GM20431 (cell line): ENCODE data around the gene TOP3B.

Experiments
- in situ Hi-C: fragments of 300-500 bp; cut with MseI, MboI; formaldehyde crosslinking; loops from one replicate; pipeline ENCODE4 v1.15.0; 2020; ENCODE audit warnings: low sequenced_read_pairs; ENCODE audit not compliant: unreplicated experiment

The TOP3B gene

GRCh38 chr22:21984793-21985192 lies 2.2 kb upstream of the TOP3B start:
- in situ Hi-C loops: no loop called here

GRCh38 chr22:21981874-21982273 lies 713 bp downstream of the TOP3B start:
- in situ Hi-C loops: no loop called here

GRCh38 chr22:21980547-21980946 lies 2.0 kb downstream of the TOP3B start:
- in situ Hi-C loops: no loop called here

- in situ Hi-C loops: no loop called here
Measured at GRCh38 chr22:21978564-21979386, 3.8 kb downstream of the TOP3B start.

GRCh38 chr22:21977814-21978213 lies 4.8 kb downstream of the TOP3B start:
- in situ Hi-C loops: no loop called here

- in situ Hi-C loops: no loop called here
Measured at GRCh38 chr22:21975854-21976345, 6.7 kb downstream of the TOP3B start.

- in situ Hi-C loops: no loop called here
Measured at GRCh38 chr22:21975273-21975672, 7.3 kb downstream of the TOP3B start.

GRCh38 chr22:21974058-21974649 lies 8.4 kb downstream of the TOP3B start:
- in situ Hi-C loops: no loop called here

GRCh38 chr22:21972806-21973205 lies 9.8 kb downstream of the TOP3B start:
- in situ Hi-C loops: no loop called here

GRCh38 chr22:21972293-21972779 lies 10.3 kb downstream of the TOP3B start:
- in situ Hi-C loops: no loop called here

- in situ Hi-C loops: no loop called here
Measured at GRCh38 chr22:21971858-21972275, 10.7 kb downstream of the TOP3B start.

- in situ Hi-C loops: no loop called here
Measured at GRCh38 chr22:21970800-21971617, 11.6 kb downstream of the TOP3B start.

GRCh38 chr22:21970037-21970799 lies 12.4 kb downstream of the TOP3B start:
- in situ Hi-C loops: no loop called here

GRCh38 chr22:21968452-21969129 lies 14.0 kb downstream of the TOP3B start:
- in situ Hi-C loops: no loop called here

GRCh38 chr22:21967693-21968271 lies 14.8 kb downstream of the TOP3B start:
- in situ Hi-C loops: no loop called here

- in situ Hi-C loops: no loop called here
Measured at GRCh38 chr22:21966643-21967516, 15.7 kb downstream of the TOP3B start.

- in situ Hi-C loops: no loop called here
Measured at GRCh38 chr22:21965762-21966288, 16.8 kb downstream of the TOP3B start.
